CD4-positive, alpha-beta T cell treated with Interleukin-4 for 1 hour (primary cell): ENCODE data around the gene ST3GAL3.
"Not testable (repeated sequence)": the region's sequence is repeated elsewhere in the genome, so short reads cannot be mapped to it uniquely, and the experiment has no call there.

Source experiments
- DNase-seq, 2 donors: peaks; one replicate each; pipeline ENCODE4 v3.0.0-alpha.2; 2020 to 2022

Gene ST3GAL3

GRCh38 chr1:43824795-43825194 is 117.5 kb downstream of the ST3GAL3 start:
- DNase-seq = no peak

GRCh38 chr1:43828574-43828973 is 121.2 kb downstream of the ST3GAL3 start:
- no peak for DNase-seq

- no peak for DNase-seq
Observed at GRCh38 chr1:43830802-43831201, 123.5 kb downstream of the ST3GAL3 start.

- DNase-seq = no peak
Observed at GRCh38 chr1:43831851-43832250, 124.5 kb downstream of the ST3GAL3 start.

- no peak for DNase-seq
Observed at GRCh38 chr1:43832255-43832654, 124.9 kb downstream of the ST3GAL3 start.

- no peak for DNase-seq
Observed at GRCh38 chr1:43832998-43833397, 125.7 kb downstream of the ST3GAL3 start.

GRCh38 chr1:43833902-43834279 is 126.6 kb downstream of the ST3GAL3 start:
- DNase-seq = not testable (repeated sequence)

- DNase-seq = no peak
Observed at GRCh38 chr1:43834280-43835081, 127.1 kb downstream of the ST3GAL3 start.

- no peak for DNase-seq
Observed at GRCh38 chr1:43835082-43836021, 128.0 kb downstream of the ST3GAL3 start.

GRCh38 chr1:43836267-43836951 is 129.1 kb downstream of the ST3GAL3 start:
- DNase-seq = peak; percentile 49 to 72

- DNase-seq = no peak
Observed at GRCh38 chr1:43839056-43839455, 131.7 kb downstream of the ST3GAL3 start.

- DNase-seq = no peak
Observed at GRCh38 chr1:43841321-43842174, 134.2 kb downstream of the ST3GAL3 start.

- no peak for DNase-seq
Observed at GRCh38 chr1:43842175-43842498, 134.8 kb downstream of the ST3GAL3 start.

GRCh38 chr1:43843684-43844083 is 136.3 kb downstream of the ST3GAL3 start:
- no peak for DNase-seq

GRCh38 chr1:43844114-43844513 is 136.8 kb downstream of the ST3GAL3 start:
- no peak for DNase-seq

GRCh38 chr1:43847290-43847689 is 140.0 kb downstream of the ST3GAL3 start:
- DNase-seq = no peak

- DNase-seq = no peak
Observed at GRCh38 chr1:43847882-43848281, 140.5 kb downstream of the ST3GAL3 start.

- no peak for DNase-seq
Observed at GRCh38 chr1:43849670-43850069, 142.3 kb downstream of the ST3GAL3 start.

- no peak for DNase-seq
Observed at GRCh38 chr1:43850591-43851233, 143.4 kb downstream of the ST3GAL3 start.

- no peak for DNase-seq
Observed at GRCh38 chr1:43851561-43852338, 144.4 kb downstream of the ST3GAL3 start.
